Transverse colon (tissue), 3 donors: ENCODE measurements around the gene PKD1.

ENCODE experiments used
- POLR2A ChIP-seq: fragments of 450-650 bp; IDR thresholded peaks from one replicate; pipeline ENCODE4 v1.6.1; 2016; ENCODE audit warnings: antibody characterized with exemption, mild to moderate bottlenecking, moderate library complexity
- TF ChIP-seq, protein P1 (sequence below), 5 experiments: fragments of 200-600 bp in 3 of 5; fragments of 450-650 bp in 2 of 5; sonication (generic) in 3 of 5; IDR thresholded peaks; 1 replicate in 2 of 5; 2 replicates in 3 of 5; pipeline ENCODE4 v1.5.1; 2016 to 2017; ENCODE audit warnings: antibody characterized with exemption in 5 of 5, inconsistent platforms in 3 of 5, mild to moderate bottlenecking in 2 of 5, moderate library complexity in 1 of 5

- TF ChIP-seq, protein P1, sequence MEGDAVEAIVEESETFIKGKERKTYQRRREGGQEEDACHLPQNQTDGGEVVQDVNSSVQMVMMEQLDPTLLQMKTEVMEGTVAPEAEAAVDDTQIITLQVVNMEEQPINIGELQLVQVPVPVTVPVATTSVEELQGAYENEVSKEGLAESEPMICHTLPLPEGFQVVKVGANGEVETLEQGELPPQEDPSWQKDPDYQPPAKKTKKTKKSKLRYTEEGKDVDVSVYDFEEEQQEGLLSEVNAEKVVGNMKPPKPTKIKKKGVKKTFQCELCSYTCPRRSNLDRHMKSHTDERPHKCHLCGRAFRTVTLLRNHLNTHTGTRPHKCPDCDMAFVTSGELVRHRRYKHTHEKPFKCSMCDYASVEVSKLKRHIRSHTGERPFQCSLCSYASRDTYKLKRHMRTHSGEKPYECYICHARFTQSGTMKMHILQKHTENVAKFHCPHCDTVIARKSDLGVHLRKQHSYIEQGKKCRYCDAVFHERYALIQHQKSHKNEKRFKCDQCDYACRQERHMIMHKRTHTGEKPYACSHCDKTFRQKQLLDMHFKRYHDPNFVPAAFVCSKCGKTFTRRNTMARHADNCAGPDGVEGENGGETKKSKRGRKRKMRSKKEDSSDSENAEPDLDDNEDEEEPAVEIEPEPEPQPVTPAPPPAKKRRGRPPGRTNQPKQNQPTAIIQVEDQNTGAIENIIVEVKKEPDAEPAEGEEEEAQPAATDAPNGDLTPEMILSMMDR (IDR thresholded peaks at IDR 0.05): no peak
- TF ChIP-seq POLR2A: no peak
These were observed 64.1 kb downstream of the PKD1 start for GRCh38 chr16:2071454-2072202.
